HG03354 (cell line): ENCODE results near the gene TTLL11.
"Not testable (repeated sequence)": the region's sequence is repeated elsewhere in the genome, so short reads cannot be mapped to it uniquely, and the experiment has no call there.

Source experiments
- ATAC-seq: cut with Tn5 transposase; IDR thresholded peaks from one replicate; pipeline ENCODE4 v1.9.1; 2021; ENCODE audit warnings: mild to moderate bottlenecking; ENCODE audit not compliant: unreplicated experiment, poor library complexity, severe bottlenecking

TTLL11 gene

DNA sequence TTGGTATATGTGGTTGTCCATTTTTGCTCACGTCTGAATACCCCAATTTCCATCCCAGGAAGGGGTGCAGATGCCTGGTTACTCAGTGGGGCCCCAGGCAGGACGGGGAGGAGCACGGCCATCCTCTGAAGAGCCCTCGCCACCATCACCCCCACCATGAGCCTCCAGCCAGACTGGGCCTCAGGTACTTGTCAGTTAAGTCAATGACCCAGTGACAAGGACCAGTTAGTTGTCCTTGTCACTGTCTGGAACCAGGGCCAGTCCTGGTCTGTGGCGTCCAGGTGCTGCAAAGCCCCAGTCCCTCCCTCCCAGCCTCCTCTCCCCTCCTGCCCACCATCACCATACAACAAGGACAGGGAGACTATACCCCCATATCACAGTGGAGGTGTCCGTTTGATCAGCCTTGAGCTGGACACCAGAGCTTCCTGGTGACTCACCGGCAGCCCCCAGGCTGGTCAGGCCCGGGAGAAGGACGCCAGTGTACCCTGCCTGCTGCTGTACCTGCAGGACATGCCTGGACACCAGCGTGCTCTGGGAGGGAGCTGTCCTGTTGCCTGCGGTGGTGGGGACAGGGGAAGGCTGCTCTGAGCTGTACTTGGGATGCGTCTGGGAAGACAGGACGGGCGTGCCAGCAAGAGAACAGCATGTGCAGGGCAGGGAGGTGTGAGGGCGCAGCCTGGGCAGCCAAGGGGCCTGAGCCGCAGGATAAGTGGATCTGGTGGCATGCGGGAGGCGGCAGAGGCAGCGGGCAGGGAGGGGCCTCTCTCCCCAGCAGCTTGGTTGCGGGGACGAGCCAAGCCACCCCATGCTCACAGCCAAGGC lies 32.6 kb upstream of the TTLL11 start:
- ATAC-seq, result no peak

DNA sequence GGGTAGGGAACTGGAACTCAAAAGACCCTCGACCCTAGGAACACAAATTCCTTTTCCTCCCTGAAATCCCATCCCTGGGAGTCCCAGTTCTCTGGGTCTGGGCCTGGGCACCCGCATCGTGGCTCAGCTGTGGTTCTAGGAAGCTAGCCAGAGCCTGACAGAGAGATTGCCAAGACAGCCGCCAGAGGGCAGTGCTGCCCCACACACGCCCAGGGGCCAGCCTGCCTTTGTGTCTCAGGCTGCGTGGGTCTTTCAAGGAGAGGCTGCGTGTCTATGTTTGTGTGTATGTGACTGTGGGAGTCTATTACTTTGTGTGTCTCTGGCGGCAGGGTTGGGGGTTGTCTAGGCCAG lies 32.0 kb upstream of the TTLL11 start:
- ATAC-seq, result peak; percentile 68

DNA sequence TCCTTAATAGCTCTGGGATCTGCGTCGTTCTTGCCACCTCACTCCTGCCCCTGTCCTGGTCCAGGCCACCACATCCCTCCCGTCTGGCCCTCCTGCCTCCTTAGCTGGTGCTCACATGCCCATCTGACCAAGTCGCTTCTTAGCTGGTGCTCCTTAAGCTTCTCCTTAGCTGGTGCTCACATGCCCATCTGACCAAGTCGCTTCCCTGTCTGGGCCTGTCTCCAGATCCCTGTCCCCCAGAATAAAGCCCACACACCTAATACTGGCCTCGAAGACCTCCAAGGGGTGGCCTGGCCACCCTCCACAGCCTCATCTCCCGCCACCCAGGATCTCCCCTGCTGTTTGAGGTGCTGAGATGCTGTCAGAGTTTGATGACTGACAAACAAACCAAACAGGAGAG lies 31.4 kb upstream of the TTLL11 start:
- no peak for ATAC-seq

DNA sequence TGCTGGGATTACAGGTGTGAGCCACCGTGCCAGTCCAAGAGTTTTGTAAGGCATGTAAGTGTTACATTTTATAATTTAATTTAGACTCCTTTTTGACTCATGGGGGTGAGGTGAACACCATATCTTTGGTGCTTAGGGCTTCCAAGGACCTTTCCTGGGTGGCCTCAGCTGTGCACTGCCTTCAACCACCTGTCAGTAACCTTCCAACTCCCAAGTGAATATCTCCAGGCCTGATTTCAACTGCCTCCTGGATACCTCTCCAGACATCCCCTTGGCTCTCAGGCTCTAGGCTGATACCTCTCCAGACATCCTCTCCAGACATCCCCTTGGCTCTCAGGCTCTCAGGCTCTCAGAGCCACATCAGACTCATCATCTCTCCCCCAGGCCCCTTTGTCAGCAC lies 30.9 kb upstream of the TTLL11 start:
- ATAC-seq, result no peak

DNA sequence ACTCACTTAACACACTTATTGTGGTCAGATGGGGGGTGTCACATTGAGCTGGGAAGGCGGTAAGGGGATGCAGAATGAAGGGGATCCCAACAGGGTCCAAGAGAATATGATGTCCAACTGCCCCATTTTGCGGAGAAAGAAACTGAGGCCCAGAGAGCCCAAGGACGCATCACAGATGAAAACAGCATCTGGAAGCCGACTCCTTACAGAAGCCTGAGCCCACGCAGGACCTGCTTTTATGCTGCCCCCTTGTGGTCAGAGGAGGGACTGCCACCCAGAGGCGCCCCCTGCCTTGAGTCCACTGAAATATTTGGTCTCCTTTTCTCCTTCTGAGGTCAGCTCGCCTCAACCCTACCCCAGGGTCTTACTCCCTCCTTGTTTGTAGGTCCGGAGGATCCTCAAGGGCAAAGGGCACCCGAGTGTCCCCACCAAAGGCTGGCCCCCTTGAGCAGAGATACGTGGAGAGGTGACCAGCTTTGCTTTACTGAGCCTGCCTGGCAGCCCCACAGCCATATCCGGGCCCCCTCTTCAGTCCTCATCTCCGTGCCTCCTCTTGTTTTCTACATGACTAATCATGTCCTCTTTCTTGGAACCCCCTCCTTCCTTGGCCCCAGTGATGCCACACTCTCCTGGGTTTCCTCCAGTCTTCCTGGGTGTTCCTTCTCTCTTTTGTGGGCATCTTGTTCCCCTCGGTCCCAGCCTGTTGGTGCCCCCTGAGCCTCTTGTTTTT lies 30.0 kb upstream of the TTLL11 start:
- peak; percentile 56 for ATAC-seq

DNA sequence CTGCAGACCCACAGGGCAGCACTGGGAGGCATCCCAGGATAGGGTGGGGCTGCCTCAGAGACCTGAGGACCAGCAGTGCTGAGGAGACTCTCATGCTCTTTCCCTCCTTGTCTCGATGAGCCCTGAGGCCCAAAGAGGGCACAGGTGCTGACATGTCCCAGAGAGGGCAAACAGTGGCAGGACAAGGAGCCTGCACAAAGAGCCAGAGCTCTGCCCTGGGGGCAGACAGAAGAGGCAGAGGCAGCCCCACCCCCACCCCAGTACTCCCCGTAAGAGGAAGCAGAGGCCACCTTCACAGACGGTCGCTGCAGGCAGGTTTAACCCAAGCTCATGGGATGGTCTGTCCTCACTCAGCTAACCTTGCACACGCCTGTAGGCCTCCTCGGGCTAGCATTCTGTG lies 29.4 kb upstream of the TTLL11 start:
- ATAC-seq, result no peak

DNA sequence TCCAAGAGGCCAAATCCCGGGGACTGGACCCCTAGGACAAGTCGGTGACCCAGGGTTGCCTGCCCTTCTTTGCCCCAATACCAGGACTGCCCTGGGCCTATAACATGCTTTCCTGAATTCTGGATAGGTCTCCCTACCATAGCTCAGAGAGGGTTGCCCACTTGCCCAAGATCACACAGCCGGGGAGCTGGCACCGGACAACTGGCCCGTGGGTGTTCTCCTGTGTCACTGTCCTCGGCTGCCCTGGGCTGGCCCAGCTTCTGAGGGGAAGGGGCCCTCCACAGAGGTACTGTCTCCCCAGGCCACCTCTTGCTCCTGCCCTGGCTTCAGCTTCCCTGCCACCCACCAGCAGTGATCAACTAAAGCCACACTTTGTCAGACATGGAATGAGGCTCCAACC lies 28.8 kb upstream of the TTLL11 start:
- ATAC-seq, result no peak

DNA sequence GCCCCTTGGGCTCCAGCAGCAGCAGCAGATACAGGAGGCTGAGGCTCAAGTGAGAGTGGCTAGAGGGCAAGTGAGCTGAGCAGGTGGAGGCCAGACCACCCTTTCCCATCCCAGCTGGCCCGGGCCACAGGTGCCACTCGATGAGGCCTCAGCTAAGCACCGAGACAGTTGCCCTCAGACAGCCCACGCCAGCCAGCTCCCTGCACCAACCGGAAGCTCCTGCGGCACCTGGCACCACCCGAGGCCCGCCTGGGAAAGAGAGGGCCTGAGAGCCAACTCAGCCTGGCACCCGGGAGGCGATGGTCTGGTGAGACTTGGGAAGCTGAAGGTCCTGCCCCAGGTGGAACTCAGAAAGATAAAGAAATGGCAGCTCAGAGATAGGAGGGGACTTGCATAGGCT lies 28.3 kb upstream of the TTLL11 start:
- ATAC-seq, result no peak

DNA sequence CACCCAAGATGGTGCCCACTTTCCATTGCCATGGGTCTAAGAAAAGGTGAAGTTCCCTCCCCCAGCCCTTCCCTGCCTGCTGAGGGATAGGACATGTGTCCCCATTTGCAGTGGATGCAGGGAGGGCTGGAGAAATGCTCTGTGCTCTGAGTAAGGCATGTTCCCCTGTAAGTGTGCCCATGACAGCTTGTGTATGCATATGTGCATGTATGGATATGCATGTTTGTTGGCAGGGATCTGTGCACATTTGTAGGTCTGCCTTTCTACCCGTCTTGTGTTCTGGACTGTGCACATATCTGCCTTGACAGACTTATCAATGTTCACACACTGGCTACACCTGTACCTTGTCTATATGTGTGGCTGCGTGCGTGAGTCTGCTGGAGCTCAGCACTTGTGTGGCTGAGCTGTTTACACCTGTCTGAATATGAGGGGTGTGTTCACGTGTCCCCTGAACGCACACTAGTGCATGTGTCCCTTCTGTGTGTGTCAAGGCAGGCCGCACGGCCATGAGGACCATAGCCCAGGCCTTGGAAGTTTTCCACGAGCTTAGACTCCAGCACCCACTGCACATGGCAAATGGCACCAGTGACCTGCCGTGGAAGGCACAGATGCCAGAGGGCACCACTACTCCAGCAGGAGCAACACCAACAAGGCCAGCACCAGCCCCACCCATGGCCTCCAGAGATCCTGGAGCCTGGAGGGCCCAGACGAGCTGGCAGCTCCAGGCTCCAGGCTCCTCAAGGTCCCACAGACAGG lies 27.4 kb upstream of the TTLL11 start:
- no peak for ATAC-seq

DNA sequence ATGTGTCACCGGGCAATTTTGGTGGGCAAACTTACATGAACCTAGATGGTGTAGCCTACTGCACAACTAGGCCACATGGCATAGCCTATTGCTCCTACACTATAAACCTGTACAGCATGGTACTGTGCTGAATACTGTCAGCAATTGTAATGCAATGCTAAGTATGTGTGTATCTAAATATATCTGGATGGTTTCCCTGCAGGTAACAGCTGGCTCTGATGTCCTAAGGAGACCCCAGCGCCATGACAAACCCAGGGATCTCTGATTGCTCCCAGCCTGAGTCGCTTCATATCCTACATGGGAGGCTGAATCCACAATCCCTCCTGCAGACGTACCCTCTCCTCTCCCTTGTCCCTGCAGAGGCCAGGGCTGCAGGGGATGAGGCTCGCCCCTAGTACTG lies 26.6 kb upstream of the TTLL11 start:
- ATAC-seq, result no peak

DNA sequence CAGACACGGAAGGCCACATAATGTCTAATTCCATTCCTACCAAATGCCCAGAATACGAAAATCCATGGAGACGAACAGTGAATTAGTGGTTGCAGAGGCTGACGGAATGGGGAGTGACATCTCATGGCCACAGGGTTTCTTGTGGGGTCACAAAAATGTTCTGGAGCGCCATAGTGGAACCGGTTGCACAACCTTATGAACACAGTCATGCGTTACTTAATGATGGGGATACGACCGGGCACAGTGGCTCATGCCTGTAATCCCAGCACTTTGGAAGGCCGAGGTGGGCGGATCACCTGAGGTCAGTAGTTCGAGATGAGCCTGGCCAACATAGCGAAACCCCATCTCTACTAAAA lies 26.0 kb upstream of the TTLL11 start:
- ATAC-seq, result no peak

DNA sequence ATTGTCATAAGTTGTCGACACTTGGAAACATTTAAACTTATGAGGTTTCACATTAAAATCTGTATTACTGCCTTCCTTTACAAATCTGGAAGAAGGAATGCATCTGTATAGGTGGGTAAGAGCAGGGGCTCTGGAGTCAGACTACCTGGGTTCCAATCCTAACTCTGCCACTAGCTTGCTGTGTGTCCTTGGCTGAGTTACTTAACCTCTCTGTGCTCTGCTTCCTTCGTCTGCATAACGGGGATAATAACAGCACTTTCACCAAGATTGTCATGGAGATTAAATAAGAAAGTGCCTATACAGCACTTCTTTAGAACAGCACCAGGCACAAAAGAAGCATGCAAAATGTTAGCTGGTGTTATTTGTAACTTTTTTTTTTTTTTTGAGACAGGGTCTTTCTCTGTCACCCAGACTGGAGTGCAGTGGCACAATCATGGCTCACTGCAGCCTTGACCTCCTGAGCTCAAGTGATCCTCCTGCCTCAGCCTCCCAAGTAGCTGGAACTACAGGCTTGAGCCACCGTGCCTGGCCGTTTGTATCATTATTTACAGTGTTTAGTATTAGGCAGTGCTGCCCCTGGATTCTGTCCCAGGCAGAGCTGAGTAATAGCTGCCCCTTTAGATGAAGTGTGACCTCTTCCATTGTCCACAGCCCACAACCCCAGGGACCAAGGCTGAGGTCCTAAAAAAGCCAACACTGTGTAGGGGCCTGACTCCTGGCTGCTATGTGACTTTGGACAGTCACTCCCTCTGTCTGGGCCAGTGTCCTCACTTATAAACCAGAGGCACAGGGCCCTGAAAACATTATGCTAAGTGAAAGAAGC lies 25.4 kb upstream of the TTLL11 start:
- ATAC-seq, result no peak

DNA sequence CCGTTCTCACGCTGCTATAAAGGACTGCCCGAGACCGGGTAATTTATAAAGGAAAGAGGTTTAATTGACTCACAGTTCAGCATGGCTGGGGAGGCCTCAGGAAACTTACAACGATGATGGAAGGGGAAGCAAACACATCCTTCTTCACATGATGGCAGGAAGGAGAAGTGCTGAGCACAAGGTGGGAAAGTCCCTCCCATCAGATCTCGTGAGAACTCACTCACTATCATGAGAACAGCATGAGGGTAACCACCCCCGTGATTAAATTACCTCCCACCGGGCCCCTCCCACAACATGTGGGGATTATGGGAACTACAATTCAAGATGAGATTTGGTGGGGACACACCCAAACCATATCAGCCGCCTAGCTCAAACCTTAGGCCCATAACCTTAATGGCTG lies 24.1 kb upstream of the TTLL11 start:
- not testable (repeated sequence) for ATAC-seq

DNA sequence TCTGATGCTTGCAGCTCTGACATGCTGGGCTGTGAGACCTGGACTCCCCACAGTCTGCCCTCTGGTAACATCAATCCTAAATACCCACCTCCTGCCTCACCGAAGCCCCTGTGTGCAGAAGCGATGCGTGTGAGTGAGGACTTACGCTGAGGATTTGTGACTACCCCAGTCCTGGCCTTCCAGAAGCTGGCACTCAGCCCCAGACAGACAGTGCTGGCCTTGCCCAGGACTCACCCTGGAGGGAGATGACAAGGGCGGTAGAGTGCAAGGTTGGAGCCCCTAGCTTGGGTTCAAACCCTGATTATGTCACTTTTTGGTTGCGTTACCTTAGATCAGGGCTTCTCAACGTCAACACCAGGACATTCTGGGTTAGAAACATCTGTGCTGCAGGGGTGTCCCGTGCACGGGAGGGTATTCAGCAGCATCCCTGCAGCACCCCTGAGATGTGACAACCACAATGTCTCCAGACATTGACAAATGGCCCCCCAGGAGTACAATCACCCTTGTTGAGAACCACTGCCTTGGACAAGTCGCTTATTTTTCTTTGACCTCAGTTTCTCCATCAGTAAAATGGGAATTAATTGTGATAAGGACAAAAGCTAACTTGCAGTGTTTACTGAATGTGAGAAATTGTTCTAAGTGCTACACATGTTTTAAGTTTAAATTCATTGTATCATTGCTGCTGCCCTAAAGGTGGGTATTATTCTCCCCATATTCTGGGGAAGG lies 23.5 kb upstream of the TTLL11 start:
- no peak for ATAC-seq

DNA sequence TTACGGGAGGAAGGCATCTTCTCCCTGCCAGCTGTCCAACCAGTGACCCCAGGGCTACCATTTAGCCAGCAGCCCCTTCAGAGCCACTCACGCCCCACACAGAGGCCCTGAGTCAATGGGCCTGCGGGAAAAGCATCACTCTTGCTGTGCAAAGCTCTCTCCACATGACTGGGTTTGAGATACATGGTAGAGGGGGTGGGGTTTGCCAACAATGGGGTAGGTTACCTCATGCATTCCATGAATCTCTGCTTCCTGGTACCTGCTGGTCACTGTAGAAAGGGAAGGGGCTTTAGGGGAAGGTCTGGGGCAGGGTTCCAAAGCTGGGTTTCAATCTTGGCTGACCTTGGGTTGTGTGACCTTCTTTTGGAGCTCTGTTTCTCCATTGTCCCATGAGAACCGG lies 22.9 kb upstream of the TTLL11 start:
- no peak for ATAC-seq

DNA sequence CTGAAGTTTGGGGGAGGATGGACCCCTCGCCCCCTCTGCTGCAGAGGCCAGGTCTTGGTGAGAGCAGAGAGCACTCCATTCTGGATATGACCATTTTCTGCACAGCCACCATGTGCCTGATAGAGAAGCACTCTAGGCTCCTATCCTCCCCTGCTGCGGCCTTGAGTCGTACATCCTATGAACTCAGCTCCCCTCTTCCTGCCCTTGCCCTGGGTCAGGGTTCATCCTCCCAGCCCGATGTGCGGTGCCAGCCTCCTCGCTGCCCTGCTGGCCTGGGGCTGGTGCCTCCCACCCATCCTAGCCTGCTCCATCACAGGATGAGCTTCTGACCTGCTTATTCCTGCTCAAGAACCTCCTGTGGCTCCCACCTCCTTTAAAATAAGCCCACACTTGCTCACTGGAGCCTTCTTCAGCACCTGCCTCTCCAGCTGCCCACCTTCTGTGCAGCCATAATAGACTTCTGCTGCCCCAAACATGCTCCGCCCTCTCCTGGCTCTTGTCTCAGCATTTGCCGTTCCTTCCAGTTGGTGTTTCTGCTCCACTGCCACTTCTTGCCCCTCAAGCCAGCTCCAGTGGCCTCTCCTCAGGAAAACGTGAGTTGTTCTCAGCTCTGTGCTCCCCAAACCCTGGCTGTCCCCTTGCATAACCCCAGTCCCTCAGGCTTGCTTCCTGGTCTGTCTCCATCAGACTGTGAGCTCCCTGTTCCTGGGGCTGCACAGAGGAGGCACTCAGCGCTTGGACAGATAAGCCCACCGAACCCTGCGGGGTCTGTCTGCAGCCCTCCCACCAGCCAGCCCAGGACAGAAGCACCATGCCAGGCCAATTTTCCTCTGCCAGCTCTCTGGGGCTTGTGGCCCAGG lies 22.3 kb upstream of the TTLL11 start:
- no peak for ATAC-seq

DNA sequence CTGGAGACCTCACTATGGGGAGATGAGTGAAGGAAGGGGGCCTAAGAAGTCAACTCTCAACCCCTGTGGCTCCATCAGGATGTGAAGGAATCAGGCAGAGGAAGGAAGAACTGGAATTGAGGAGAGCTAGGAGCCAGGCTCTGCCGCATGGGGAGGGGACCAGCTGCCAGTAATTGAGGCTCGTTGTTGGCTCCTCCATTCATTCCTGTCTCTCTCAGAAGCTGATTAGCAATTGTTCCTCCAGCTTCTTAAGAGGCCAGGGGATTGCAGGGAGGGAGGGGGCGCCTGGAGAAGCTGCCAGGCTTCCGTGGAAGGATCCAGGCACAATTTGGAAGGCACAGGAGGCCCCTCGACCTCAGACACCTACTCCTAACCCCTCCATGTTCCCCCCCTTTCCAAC lies 20.5 kb upstream of the TTLL11 start:
- no peak for ATAC-seq

DNA sequence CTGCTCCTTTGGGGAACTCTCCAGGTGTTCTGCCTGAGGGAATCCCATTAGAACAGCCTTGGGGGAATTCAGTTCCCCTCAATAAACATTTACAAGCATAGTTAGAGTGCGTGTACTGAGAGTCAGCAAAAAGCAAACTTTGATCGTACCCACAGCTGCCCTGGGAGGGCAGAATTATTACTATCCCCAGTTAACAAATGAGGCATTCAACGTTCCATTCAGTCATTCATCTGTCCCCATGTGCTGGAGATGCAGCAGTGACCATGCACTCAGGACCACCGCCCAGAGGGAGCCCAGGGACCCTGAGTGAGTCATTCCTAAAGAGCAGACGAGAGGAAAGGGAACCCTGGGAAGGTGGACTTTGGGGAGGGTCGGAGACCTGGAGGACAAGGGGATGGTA lies 19.1 kb upstream of the TTLL11 start:
- ATAC-seq, result no peak
